Measurements from ENCODE around the gene SNN. TPM values are rescaled to one million over a fixed set of nuclear protein-coding genes. Genes with fewer than 3 reads are reported as not detected.
A peak's percentile ranks its signal among the peaks of the same experiment; 100 is the strongest.

SNN gene
- 80.6 and 80.9 TPM in 2 replicates for total RNA-seq
- long read RNA-seq, transcript SNN-201 (2 exons, 3,312 nt) = major isoform, 11 of 55 reads
- long read RNA-seq, partial matches to known transcripts = 42 of 55 reads
- long read RNA-seq, other reads (novel, unspliced or antisense) = 2 of 55 reads

GRCh38 chr16:11667824-11668622, at the start of gene SNN:
TSS of gene SNN (plus strand) at chr16:11668455. CDS start at chr16:11676060, 7,605 bp downstream.
- Mint-ChIP-seq H3K36me3 (ENCODE audit: insufficient read depth) (peaks cover 1% of the 10 kb centered on the region), H3K9me3 (ENCODE audit: low read depth) (no peaks in the 10 kb centered on the region), H3K27ac (peak within 1 kb of the TSS; percentile 91), H3K4me1 (ENCODE audit: low read depth) (peaks cover 23% of the 10 kb centered on the region), H3K4me3 (ENCODE audit: low read depth) (peak within 1 kb of the TSS; percentile 80), H3K27me3 (peaks cover 16% of the 10 kb centered on the region)
- TF ChIP-seq CTCF (IDR thresholded peaks at IDR 0.05; ENCODE audit: unreplicated experiment) = no peak
- peak; percentile 82 for DNase-seq (ENCODE audit: low spot score, unreplicated experiment)

- no peaks in the 10 kb centered on the region for H3K36me3 Mint-ChIP-seq (ENCODE audit: insufficient read depth)
- no peak for DNase-seq (ENCODE audit: low spot score, unreplicated experiment)
- no peak overlapping the region for H3K27ac Mint-ChIP-seq
- peaks cover 3% of the 10 kb centered on the region for H3K9me3 Mint-ChIP-seq (ENCODE audit: low read depth)
- H3K4me1 Mint-ChIP-seq (ENCODE audit: low read depth) = peaks cover 5% of the 10 kb centered on the region
- no peak for TF ChIP-seq CTCF (IDR thresholded peaks at IDR 0.05; ENCODE audit: unreplicated experiment)
- peaks cover 6% of the 10 kb centered on the region for H3K27me3 Mint-ChIP-seq
- H3K4me3 Mint-ChIP-seq (ENCODE audit: low read depth) = no peak overlapping the region
Observed at GRCh38 chr16:11619327-11619851, 48.9 kb upstream of the SNN start.

GRCh38 chr16:11620243-11621003, 47.8 kb upstream of the SNN start:
- H3K27me3 Mint-ChIP-seq = peaks cover 3% of the 10 kb centered on the region
- H3K9me3 Mint-ChIP-seq (ENCODE audit: low read depth) = peaks cover 3% of the 10 kb centered on the region
- H3K4me1 Mint-ChIP-seq (ENCODE audit: low read depth) = peaks cover 5% of the 10 kb centered on the region
- H3K27ac Mint-ChIP-seq = no peak overlapping the region
- no peak overlapping the region for H3K4me3 Mint-ChIP-seq (ENCODE audit: low read depth)
- no peaks in the 10 kb centered on the region for H3K36me3 Mint-ChIP-seq (ENCODE audit: insufficient read depth)
- DNase-seq (ENCODE audit: low spot score, unreplicated experiment) = no peak
- no peak for TF ChIP-seq CTCF (IDR thresholded peaks at IDR 0.05; ENCODE audit: unreplicated experiment)

- peaks cover 2% of the 10 kb centered on the region for H3K4me1 Mint-ChIP-seq (ENCODE audit: low read depth)
- peaks cover 3% of the 10 kb centered on the region for H3K27me3 Mint-ChIP-seq
- H3K4me3 Mint-ChIP-seq (ENCODE audit: low read depth) = no peak overlapping the region
- H3K36me3 Mint-ChIP-seq (ENCODE audit: insufficient read depth) = no peaks in the 10 kb centered on the region
- H3K9me3 Mint-ChIP-seq (ENCODE audit: low read depth) = peaks cover 3% of the 10 kb centered on the region
- TF ChIP-seq CTCF (IDR thresholded peaks at IDR 0.05; ENCODE audit: unreplicated experiment) = no peak
- DNase-seq (ENCODE audit: low spot score, unreplicated experiment) = no peak
- H3K27ac Mint-ChIP-seq = peak overlapping the region; percentile 53
Observed at GRCh38 chr16:11621539-11621919, 46.7 kb upstream of the SNN start.
